Mucosa of descending colon (tissue), 3 donors: ENCODE results near the gene HSD17B2. TPM values are rescaled to one million over a fixed set of nuclear protein-coding genes. Genes with fewer than 3 reads are reported as not detected.

ENCODE experiments used
- ATAC-seq: fragments of 200-7000 bp; cut with Tn5 transposase; one replicate; pipeline ENCODE4 v1.9.1; 2020; ENCODE audit warnings: mild to moderate bottlenecking, moderate library complexity
- DNase-seq, 3 donors: peaks; one replicate each; pipeline ENCODE4 v3.0.0-alpha.2; 2020
- H3K36me3 ChIP-seq: fragments of 200-600 bp; one replicate; pipeline ENCODE4 v1.8.0; 2021; ENCODE audit warnings: low read depth, mild to moderate bottlenecking
- H3K4me1 ChIP-seq: fragments of 200-600 bp; one replicate; pipeline ENCODE4 v1.8.0; 2021; ENCODE audit warnings: low read depth, mild to moderate bottlenecking
- H3K4me3 ChIP-seq: fragments of 200-600 bp; one replicate; pipeline ENCODE4 v1.8.0; 2021; ENCODE audit warnings: mild to moderate bottlenecking
- H3K9me3 ChIP-seq: fragments of 200-600 bp; one replicate; pipeline ENCODE4 v1.8.0; 2021; ENCODE audit warnings: mild to moderate bottlenecking
- intact Hi-C, 2 donors: fragments of 100-400 bp; cut with DNase I in 1 of 2; cut with micrococcal nuclease in 1 of 2; formaldehyde crosslinking; loops; one replicate each; pipeline versions ENCODE4 v1.11.0 to v1.11.1; 2022; cut with DNase I, micrococcal nuclease
- long read RNA-seq, 2 donors: library from polyadenylated mRNA; unstranded; transcript quantifications; one replicate each; pipeline ENCODE4 v2.0.0, GENCODE V29; 2019 to 2021
- total RNA-seq, 3 donors: library from RNA; stranded (reverse); fragmentation: NEBNext Ultra II Directional in 2 of 3; extraction: Animal tissue kit (Norgen Biotek cat#: 25700) in 2 of 3; gene quantifications; one replicate each; pipeline versions ENCODE4 v1.2.1 to v1.2.4, GENCODE V29; 2021 to 2023
- TF ChIP-seq, protein P1 (sequence below): fragments of 200-600 bp; IDR thresholded peaks from one replicate; pipeline ENCODE4 v1.8.0; 2022; ENCODE audit warnings: antibody characterized with exemption, mild to moderate bottlenecking
- donor health status: DM: no; HTN: no; CAD: no; lungs with moderate emphysema.
- donor health status: DM: no; HTN: no; CAD: no.
- donor health status: DM: no; HTN: yes; CAD: no.

The HSD17B2 gene
- total RNA-seq, result 100 to 1,000 TPM in 1 of 3 donors, 10 to 100 TPM in 2; 38.6 to 211 (median 45.5) TPM
- long read RNA-seq, donor 1, transcript HSD17B2-201 (5 exons, 1,455 nt), result major isoform, 47 of 51 reads
- long read RNA-seq, donor 1, partial matches to known transcripts, result 0 of 51 reads
- long read RNA-seq, donor 1, other reads (novel, unspliced or antisense), result 4 of 51 reads
- long read RNA-seq, donor 2, transcript HSD17B2-201 (5 exons, 1,455 nt), result major isoform, 29 of 32 reads
- long read RNA-seq, donor 2, partial matches to known transcripts, result 0 of 32 reads
- long read RNA-seq, donor 2, other reads (novel, unspliced or antisense), result 3 of 32 reads

DNA sequence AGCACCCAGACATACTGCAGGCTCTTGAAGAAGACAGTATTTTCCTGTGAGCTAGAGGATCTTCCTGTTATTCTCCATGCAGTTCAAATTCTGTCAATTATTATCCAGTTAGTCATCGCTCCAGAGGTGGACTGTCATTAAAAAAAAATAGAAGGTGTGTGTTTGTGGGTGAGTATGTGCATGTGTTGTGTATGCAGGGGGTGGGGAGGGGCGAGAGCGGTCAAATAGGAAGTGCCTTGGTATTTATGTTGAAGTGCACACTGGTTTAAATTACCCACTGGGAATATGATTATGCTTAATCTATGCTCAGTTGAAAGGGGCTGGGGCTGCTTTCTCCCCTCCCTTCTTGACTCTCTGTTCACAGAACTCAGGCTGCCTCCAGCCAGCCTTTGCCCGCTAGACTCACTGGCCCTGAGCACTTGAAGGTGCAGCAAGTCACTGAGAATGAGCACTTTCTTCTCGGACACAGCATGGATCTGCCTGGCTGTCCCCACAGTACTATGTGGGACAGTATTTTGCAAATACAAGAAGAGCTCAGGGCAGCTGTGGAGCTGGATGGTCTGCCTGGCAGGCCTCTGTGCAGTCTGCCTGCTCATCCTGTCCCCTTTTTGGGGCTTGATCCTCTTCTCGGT, at the start of gene HSD17B2:
Gene HSD17B2 (plus strand): TSS at position 273 of the 632 bp plus-strand sequence. CDS start 172 bp downstream, at position 445.
- TF ChIP-seq, protein P1, sequence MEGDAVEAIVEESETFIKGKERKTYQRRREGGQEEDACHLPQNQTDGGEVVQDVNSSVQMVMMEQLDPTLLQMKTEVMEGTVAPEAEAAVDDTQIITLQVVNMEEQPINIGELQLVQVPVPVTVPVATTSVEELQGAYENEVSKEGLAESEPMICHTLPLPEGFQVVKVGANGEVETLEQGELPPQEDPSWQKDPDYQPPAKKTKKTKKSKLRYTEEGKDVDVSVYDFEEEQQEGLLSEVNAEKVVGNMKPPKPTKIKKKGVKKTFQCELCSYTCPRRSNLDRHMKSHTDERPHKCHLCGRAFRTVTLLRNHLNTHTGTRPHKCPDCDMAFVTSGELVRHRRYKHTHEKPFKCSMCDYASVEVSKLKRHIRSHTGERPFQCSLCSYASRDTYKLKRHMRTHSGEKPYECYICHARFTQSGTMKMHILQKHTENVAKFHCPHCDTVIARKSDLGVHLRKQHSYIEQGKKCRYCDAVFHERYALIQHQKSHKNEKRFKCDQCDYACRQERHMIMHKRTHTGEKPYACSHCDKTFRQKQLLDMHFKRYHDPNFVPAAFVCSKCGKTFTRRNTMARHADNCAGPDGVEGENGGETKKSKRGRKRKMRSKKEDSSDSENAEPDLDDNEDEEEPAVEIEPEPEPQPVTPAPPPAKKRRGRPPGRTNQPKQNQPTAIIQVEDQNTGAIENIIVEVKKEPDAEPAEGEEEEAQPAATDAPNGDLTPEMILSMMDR, result no peak
- Histone ChIP-seq H3K36me3 (no peaks in the 10 kb centered on the region), H3K4me1 (peaks cover 19% of the 10 kb centered on the region), H3K4me3 (peak within 1 kb of the TSS; percentile 18), H3K9me3 (no peaks in the 10 kb centered on the region)
- DNase-seq (peak; percentile 69 to 82 (median 79)), ATAC-seq (peak; percentile 86)
- intact Hi-C loops, result loop anchor here (5.0 kb wide), 2 partner anchors 192 to 197 kb away; no protein-coding TSS in a partner anchor

- TF ChIP-seq, protein P1, result no peak
- no peaks in the 10 kb centered on the region for H3K36me3 ChIP-seq
- H3K4me3 ChIP-seq, result no peak overlapping the region
- H3K9me3 ChIP-seq, result no peaks in the 10 kb centered on the region
- ATAC-seq (no peak), DNase-seq (no peak)
- intact Hi-C loops, result no loop called here
- H3K4me1 ChIP-seq, result no peaks in the 10 kb centered on the region
These were observed 47.9 kb upstream of the HSD17B2 start for GRCh38 chr16:81987121-81987520.

DNA sequence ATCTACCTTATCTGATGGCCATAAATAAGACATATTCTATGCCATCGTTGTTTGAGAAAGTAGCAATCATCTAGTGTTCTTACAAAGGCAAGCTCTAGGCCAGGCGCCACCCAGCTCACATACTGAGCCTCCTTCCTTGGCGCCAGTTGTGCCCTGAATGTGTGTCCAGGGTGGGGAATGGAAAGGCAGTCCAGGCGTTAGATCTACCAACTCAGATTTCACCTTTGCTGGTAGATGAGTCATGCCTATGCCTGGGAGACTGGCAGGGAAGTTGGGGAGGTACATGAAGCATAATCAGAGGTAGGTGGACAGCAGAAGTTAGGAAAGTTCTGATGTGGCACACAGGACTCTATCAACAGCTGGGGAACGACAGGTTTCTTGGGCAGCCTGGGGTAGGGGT, 47.3 kb upstream of the HSD17B2 start:
- intact Hi-C loops, result no loop called here

DNA sequence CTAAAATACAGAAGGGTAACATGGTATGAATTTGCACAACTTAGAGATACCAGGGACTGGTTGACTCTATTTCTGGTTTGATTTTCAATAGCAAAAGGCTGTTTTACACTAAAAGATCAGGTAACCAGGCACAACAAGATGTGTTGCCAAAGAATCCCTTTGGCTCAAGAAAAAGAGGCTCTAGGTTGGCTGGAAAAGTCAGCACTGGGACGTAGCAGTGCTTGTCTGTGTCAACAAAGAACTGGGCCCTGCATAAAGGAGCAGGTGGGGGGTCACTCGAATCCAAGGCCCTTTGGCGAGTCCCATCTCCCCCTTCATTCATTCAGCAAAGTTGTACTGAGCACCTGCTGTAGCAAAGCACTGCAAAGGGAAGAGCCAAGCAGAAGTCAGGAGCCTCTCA, 42.2 kb upstream of the HSD17B2 start:
- H3K36me3 ChIP-seq, result no peaks in the 10 kb centered on the region
- H3K4me1 ChIP-seq, result no peaks in the 10 kb centered on the region
- no peak for ATAC-seq
- no peak overlapping the region for H3K4me3 ChIP-seq
- intact Hi-C loops, result no loop called here
- H3K9me3 ChIP-seq, result no peaks in the 10 kb centered on the region
- DNase-seq, result no peak
- TF ChIP-seq, protein P1, result no peak

More for the DNA sequence above, 47.3 kb upstream of the HSD17B2 start:
- no peak for DNase-seq
- TF ChIP-seq, protein P1, result no peak
- no peaks in the 10 kb centered on the region for H3K36me3 ChIP-seq
- no peaks in the 10 kb centered on the region for H3K9me3 ChIP-seq
- no peak overlapping the region for H3K4me3 ChIP-seq
- H3K4me1 ChIP-seq, result no peaks in the 10 kb centered on the region
- ATAC-seq, result peak; percentile 87

- Histone ChIP-seq H3K36me3 (no peaks in the 10 kb centered on the region), H3K4me1 (no peaks in the 10 kb centered on the region), H3K4me3 (no peak overlapping the region), H3K9me3 (no peaks in the 10 kb centered on the region)
- intact Hi-C loops, result no loop called here
- TF ChIP-seq, protein P1, result no peak
- DNase-seq (no peak), ATAC-seq (peak; percentile 38)
These were observed 40.6 kb upstream of the HSD17B2 start for GRCh38 chr16:81994485-81994884.
